Activated CD8-positive, alpha-beta T cell treated with anti-CD3 and anti-CD28 coated beads for 36 hours (primary cell): ENCODE data around the gene PTPRN2. TPM values are rescaled to one million over a fixed set of nuclear protein-coding genes. Genes with fewer than 3 reads are reported as not detected.

Experiments
- ATAC-seq: fragments of 200-7000 bp; cut with Tn5 transposase; one replicate; pipeline ENCODE4 v1.10.0; 2021; ENCODE audit warnings: mild to moderate bottlenecking, moderate library complexity
- CTCF ChIA-PET: fragments of 350-600 bp; sonication (Branson Sonifier 250); formaldehyde crosslinking; loops from one replicate; lab custom pipeline; 2021; ENCODE audit warnings: antibody characterized with exemption; lab: Charles Lee
- POLR2A ChIA-PET: fragments of 350-600 bp; sonication (Branson Sonifier 250); formaldehyde crosslinking; loops from one replicate; lab custom pipeline; 2021; ENCODE audit warnings: antibody characterized with exemption; lab: Charles Lee
- DNase-seq: peaks from one replicate; pipeline ENCODE4 v3.0.0-alpha.2; 2020
- H3K27ac Mint-ChIP-seq: one replicate; pipeline ENCODE4 v1.8.0; 2021; ENCODE audit warnings: mild to moderate bottlenecking, mixed read lengths
- H3K27me3 Mint-ChIP-seq: one replicate; pipeline ENCODE4 v1.8.0; 2021; ENCODE audit warnings: mixed read lengths
- H3K36me3 Mint-ChIP-seq: one replicate; pipeline ENCODE4 v1.8.0; 2021; ENCODE audit warnings: low read depth, mixed read lengths
- H3K4me1 Mint-ChIP-seq: one replicate; pipeline ENCODE4 v1.8.0; 2021; ENCODE audit warnings: low read depth, mixed read lengths
- H3K4me3 Mint-ChIP-seq: one replicate; pipeline ENCODE4 v1.8.0; 2021; ENCODE audit warnings: mild to moderate bottlenecking, moderate library complexity, mixed read lengths
- H3K9me3 Mint-ChIP-seq: one replicate; pipeline ENCODE4 v1.8.0; 2021; ENCODE audit warnings: mixed read lengths
- CTCF ChIP-seq: fragments of 200-600 bp; IDR thresholded peaks from one replicate; pipeline ENCODE4 v1.8.0; 2022; ENCODE audit warnings: antibody characterized with exemption, mild to moderate bottlenecking
- intact Hi-C: fragments of 100-400 bp; cut with micrococcal nuclease; formaldehyde crosslinking; loops from one replicate; pipeline ENCODE4 v1.10.0; 2022
- total RNA-seq, 2 experiments: library from RNA; stranded (reverse); gene quantifications; one replicate each; pipeline ENCODE4 v1.2.3, GENCODE V29; 2021

The PTPRN2 gene
- total RNA-seq, 2 experiments from 2014 or later = 0.49 to 0.65 TPM

- H3K4me1 Mint-ChIP-seq = no peaks in the 10 kb centered on the region
- CTCF ChIA-PET = no interaction called here
- intact Hi-C loops = no loop called here
These were observed 723.5 kb downstream of the PTPRN2 start for GRCh38 chr7:157863906-157864810.

GRCh38 chr7:157863176-157863575, 724.4 kb downstream of the PTPRN2 start:
- POLR2A ChIA-PET = no interaction called here
- Mint-ChIP-seq H3K4me3 (no peak overlapping the region), H3K27me3 (no peaks in the 10 kb centered on the region), H3K4me1 (no peaks in the 10 kb centered on the region), H3K9me3 (no peaks in the 10 kb centered on the region), H3K36me3 (no peaks in the 10 kb centered on the region), H3K27ac (no peak overlapping the region)
- intact Hi-C loops = no loop called here
- TF ChIP-seq CTCF = no peak
- ATAC-seq (no peak), DNase-seq (no peak)
- CTCF ChIA-PET = no interaction called here

More at GRCh38 chr7:157863906-157864810, 723.5 kb downstream of the PTPRN2 start:
- no peaks in the 10 kb centered on the region for H3K27me3 Mint-ChIP-seq
- no peak overlapping the region for H3K4me3 Mint-ChIP-seq
- H3K27ac Mint-ChIP-seq = no peak overlapping the region
- no peak for ATAC-seq
- H3K36me3 Mint-ChIP-seq = no peaks in the 10 kb centered on the region
- TF ChIP-seq CTCF = no peak
- POLR2A ChIA-PET = no interaction called here
- H3K9me3 Mint-ChIP-seq = no peaks in the 10 kb centered on the region
- no peak for DNase-seq

- no peak overlapping the region for H3K27ac Mint-ChIP-seq
- intact Hi-C loops = no loop called here
- no peak for TF ChIP-seq CTCF
- CTCF ChIA-PET = no interaction called here
- no peak for DNase-seq
- POLR2A ChIA-PET = no interaction called here
- H3K4me1 Mint-ChIP-seq = no peaks in the 10 kb centered on the region
- no peak for ATAC-seq
- no peak overlapping the region for H3K4me3 Mint-ChIP-seq
- H3K27me3 Mint-ChIP-seq = no peaks in the 10 kb centered on the region
- no peaks in the 10 kb centered on the region for H3K36me3 Mint-ChIP-seq
- H3K9me3 Mint-ChIP-seq = no peaks in the 10 kb centered on the region
These were observed 724.9 kb downstream of the PTPRN2 start for GRCh38 chr7:157862731-157863130.

GRCh38 chr7:157861551-157861950, 726.1 kb downstream of the PTPRN2 start:
- no peaks in the 10 kb centered on the region for H3K36me3 Mint-ChIP-seq
- CTCF ChIA-PET = no interaction called here

More at GRCh38 chr7:157861551-157861950, 726.1 kb downstream of the PTPRN2 start:
- POLR2A ChIA-PET = no interaction called here
- Mint-ChIP-seq H3K4me1 (no peaks in the 10 kb centered on the region), H3K27ac (no peak overlapping the region), H3K9me3 (no peaks in the 10 kb centered on the region), H3K27me3 (no peaks in the 10 kb centered on the region), H3K4me3 (no peak overlapping the region)
- no peak for ATAC-seq
- TF ChIP-seq CTCF = no peak
- intact Hi-C loops = no loop called here
- no peak for DNase-seq
